Muscle layer of duodenum (tissue), 2 donors: ENCODE results near the gene KRT86.
"Not testable (repeated sequence)": the region's sequence is repeated elsewhere in the genome, so short reads cannot be mapped to it uniquely, and the experiment has no call there.

ENCODE experiments used
- H3K27ac ChIP-seq: one replicate; pipeline ENCODE4 v1.7.0; 2013; ENCODE audit warnings: mild to moderate bottlenecking, low read length
- H3K27me3 ChIP-seq: one replicate; pipeline ENCODE4 v1.7.0; 2013; ENCODE audit warnings: low read depth, mild to moderate bottlenecking, control low read depth, low read length
- H3K36me3 ChIP-seq, 2 donors: one replicate each; pipeline ENCODE4 v1.7.0; 2013; ENCODE audit warnings: low read length in 2 of 2, control low read depth in 1 of 2, mild to moderate bottlenecking in 1 of 2; ENCODE audit not compliant: insufficient read depth in 2 of 2, control insufficient read depth in 1 of 2
- H3K4me1 ChIP-seq, 2 donors: one replicate each; pipeline ENCODE4 v1.7.0; 2013; ENCODE audit warnings: low read length in 2 of 2, mild to moderate bottlenecking in 2 of 2, control low read depth in 1 of 2, moderate library complexity in 1 of 2; ENCODE audit not compliant: insufficient read depth in 2 of 2, control insufficient read depth in 1 of 2
- H3K4me3 ChIP-seq, 2 donors: one replicate each; pipeline ENCODE4 v1.7.0; 2013; ENCODE audit warnings: low read length in 2 of 2, low read depth in 1 of 2, mild to moderate bottlenecking in 1 of 2
- H3K9me3 ChIP-seq, 2 donors: one replicate each; pipeline ENCODE4 v1.7.0; 2013; ENCODE audit warnings: low read length in 2 of 2, control low read depth in 1 of 2, mild to moderate bottlenecking in 1 of 2; ENCODE audit not compliant: control insufficient read depth in 1 of 2
- donor health status: healthy.

KRT86 gene

DNA sequence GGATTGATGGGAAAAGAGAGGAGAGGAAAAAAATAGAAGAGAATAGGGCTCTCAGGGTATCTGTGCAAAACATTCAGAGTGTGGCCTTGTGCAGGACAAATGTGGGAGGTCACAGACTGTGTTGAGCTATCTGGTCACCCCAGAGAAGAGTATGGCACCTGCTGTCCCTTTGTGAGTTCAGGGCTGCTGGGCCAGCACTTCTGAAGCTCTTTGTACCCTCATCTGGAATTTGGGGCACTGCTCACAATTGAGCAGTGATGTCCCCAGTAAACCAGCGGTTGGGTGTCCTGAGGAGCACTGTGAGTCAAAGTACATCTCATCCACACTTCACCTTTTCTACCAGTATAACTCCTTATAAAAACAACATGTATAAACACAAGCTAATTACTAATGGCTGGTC is 19.5 kb downstream of the KRT86 start:
- no peaks in the 10 kb centered on the region for H3K4me1 ChIP-seq
- H3K36me3 ChIP-seq, result no peaks in the 10 kb centered on the region
- H3K4me3 ChIP-seq, result no peak overlapping the region
- no peaks in the 10 kb centered on the region for H3K9me3 ChIP-seq
- H3K27me3 ChIP-seq, result no peaks in the 10 kb centered on the region
- H3K27ac ChIP-seq, result no peak overlapping the region

DNA sequence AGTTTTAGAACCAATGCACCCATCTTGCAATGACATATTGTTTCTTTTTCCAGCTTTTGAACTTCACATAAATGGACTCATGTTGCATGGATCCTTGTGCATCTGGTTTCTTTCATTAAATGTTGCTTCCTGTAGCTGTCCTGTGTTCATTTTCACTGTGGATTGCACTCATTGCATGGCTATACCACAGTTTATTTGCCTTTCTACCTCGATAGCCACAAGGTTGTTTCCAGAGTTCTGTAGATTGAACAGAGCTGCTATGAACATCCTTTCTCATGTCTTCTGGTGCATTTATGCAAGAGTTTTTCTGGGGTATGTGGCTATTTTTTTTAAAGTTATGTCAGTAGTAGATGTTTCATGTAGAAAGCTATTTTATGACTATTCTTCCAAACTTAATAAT is 20.4 kb downstream of the KRT86 start:
- Histone ChIP-seq H3K4me3 (no peak overlapping the region), H3K27me3 (no peaks in the 10 kb centered on the region), H3K36me3 (no peaks in the 10 kb centered on the region), H3K27ac (no peak overlapping the region), H3K9me3 (no peaks in the 10 kb centered on the region), H3K4me1 (no peaks in the 10 kb centered on the region)

DNA sequence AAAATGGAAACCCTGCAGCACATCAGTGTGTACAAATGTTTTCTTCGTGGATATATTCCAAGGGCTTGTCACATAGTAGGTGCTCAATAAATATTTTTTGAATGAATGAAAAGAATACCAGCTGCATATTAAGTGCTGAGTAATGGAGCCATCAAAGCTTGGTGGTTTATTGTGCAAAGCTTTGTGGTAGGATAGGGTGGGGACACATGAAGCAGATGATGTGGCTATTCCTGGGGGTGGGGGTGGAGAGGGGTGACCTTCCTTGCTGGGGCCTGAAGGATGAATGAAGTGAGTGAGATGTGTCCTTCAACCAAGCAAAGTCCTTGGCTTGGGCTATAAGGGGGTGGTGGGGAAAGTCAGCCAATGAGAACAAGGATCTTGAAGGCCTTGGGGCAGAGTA is 21.2 kb downstream of the KRT86 start:
- Histone ChIP-seq H3K9me3 (no peaks in the 10 kb centered on the region), H3K36me3 (no peaks in the 10 kb centered on the region), H3K4me3 (no peak overlapping the region), H3K4me1 (no peaks in the 10 kb centered on the region), H3K27ac (no peak overlapping the region), H3K27me3 (no peaks in the 10 kb centered on the region)

DNA sequence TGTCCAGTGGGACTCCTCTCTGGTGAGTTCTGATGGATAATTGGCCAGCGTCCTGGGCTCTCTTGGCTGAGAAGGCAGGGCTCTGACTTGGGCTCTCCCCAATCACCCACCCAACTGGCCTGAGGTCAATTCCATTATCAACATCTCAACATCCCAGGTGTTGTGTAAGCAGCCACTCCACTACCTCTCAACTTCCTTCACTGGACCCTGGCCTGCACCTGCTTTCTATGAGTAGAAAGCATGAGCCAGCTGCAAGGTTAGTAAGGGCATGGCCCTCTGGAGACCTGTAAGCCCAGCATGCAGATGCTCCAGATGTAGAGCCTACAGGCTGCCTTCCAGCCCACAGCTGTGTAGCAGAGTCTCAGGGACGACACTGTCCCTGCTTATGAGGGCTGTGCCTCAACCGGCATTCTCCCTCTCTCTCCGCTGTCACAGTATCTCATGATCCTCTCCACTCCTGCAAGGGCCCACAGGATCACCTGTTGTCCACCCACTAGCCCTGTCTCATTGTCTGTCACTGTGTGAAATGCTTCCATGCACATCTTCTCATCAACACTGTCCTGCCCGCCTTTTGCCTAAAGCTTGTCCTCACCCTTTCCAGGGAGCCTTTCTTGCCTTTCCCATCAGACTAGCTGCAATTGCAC is 22.2 kb downstream of the KRT86 start:
- no peaks in the 10 kb centered on the region for H3K4me1 ChIP-seq
- H3K27me3 ChIP-seq, result no peaks in the 10 kb centered on the region
- H3K9me3 ChIP-seq, result no peaks in the 10 kb centered on the region
- H3K27ac ChIP-seq, result no peak overlapping the region
- H3K36me3 ChIP-seq, result no peaks in the 10 kb centered on the region
- no peak overlapping the region for H3K4me3 ChIP-seq

DNA sequence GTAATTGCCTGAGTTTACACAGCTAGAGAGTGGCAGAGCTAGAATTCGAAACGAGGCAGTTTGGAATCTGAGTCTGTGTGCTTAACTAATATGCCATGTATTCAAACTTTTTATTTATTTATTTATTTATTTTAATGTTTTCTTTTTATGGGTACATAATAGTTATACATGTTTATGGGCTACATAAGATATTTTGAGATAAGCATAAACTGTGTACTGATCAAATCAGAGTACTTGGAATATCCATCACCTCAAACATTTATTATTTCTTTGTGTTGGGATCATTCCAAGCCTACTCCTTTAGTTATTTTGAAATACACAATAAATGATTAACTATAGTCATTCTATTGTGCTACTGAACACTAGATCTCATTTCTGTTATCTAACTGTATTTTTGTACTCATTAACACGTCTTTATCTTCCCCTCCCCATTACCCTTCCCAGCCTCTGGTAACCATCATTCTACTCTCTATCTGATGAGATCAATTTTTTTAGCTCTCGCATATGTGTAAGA is 24.3 kb downstream of the KRT86 start:
- H3K27me3 ChIP-seq, result no peaks in the 10 kb centered on the region
- no peaks in the 10 kb centered on the region for H3K36me3 ChIP-seq
- H3K27ac ChIP-seq, result no peak overlapping the region
- no peak overlapping the region for H3K4me3 ChIP-seq
- no peaks in the 10 kb centered on the region for H3K4me1 ChIP-seq
- no peaks in the 10 kb centered on the region for H3K9me3 ChIP-seq

DNA sequence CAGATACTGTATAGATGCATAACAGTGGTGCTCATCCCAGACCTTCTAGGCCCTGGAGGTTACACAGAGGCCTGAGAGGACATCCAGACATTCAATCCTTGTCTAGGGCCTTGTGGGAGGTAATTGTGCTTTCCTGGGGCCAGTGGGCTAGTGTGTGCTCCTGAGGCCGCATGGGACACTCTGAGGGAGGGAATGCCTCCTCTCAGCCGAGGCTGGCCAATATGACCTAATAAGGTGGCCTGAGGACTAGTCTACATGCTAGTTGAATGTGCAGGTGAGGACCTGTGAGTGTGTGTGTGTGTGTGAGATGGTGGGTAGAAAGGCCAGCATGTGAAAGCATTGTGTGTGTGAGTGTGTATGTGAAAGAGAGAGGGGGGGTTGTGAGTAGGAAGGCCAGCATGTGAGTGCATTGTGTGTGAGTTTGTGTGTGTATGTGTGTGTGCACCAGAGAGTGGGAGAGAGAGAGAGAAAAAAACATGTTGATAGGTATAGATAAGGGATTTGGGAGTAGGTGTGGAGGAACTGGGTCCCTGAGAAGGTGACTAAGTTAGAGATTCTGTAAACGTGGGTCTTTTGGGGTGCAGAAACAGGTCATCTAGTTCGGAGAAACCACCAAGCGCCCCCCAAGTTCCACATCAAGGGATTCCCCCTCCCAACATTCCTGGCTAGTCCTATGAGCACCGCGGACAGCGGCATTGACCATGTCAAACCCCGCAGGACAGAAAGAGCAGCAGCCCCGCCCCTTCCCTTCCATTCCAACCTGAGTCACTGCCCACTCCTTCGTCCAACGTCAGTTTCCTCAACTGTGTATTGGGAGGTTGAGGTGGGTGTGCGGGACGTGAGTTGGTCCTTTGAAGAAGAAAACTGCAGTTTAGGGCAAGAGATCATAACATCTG is 26.6 kb downstream of the KRT86 start:
- H3K27ac ChIP-seq, result no peak overlapping the region
- no peak overlapping the region for H3K4me3 ChIP-seq
- H3K9me3 ChIP-seq, result no peaks in the 10 kb centered on the region
- H3K4me1 ChIP-seq, result no peaks in the 10 kb centered on the region
- H3K27me3 ChIP-seq, result no peaks in the 10 kb centered on the region
- H3K36me3 ChIP-seq, result no peaks in the 10 kb centered on the region

DNA sequence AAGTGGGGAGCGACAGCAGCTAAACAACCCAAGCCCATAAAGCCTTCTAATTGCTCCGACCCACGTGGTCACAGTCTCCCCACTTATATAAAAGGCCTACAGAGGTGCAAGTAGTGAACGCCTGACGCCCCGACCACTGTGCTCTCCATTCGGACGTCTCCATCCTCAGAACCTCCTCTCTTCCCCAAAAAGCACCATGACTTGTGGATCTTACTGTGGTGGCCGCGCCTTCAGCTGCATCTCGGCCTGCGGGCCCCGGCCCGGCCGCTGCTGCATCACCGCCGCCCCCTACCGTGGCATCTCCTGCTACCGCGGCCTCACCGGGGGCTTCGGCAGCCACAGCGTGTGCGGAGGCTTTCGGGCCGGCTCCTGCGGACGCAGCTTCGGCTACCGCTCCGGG is 27.3 kb downstream of the KRT86 start:
- not testable (repeated sequence) for H3K4me3 ChIP-seq, H3K27ac ChIP-seq, H3K36me3 ChIP-seq, H3K4me1 ChIP-seq, H3K9me3 ChIP-seq, H3K27me3 ChIP-seq

DNA sequence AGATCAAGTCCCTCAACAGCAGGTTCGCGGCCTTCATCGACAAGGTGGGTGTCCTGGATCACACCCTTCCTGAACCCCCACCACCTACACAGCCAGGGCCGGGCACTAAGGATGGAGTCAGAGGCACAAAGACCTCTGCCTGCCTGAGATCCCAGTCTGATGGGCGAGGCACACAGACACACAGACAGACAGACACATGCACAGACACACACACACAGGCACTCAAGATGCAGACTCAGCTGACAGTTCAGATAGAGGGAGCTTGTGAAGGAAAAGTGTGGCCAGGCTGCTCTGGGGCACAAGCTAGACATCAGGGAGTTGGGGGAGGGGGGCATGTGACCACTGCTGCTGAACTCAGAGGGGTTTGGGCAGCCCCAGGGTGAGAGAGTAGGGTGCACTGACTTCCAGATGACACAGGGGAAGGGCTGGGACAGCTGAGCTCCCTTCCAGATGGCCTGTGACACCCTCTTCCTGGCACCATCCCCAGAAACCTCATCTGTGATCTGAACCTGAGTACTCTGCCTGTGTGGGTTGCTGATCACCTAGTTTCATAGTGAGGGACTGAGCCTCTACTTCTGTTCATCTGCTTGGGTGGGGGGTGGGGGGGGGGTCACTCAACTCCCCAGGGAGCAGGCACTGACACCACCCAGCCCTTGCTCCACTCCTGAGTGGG is 27.9 kb downstream of the KRT86 start:
- H3K4me1 ChIP-seq, H3K9me3 ChIP-seq, H3K4me3 ChIP-seq, H3K27me3 ChIP-seq, H3K27ac ChIP-seq, H3K36me3 ChIP-seq: not testable (repeated sequence)

DNA sequence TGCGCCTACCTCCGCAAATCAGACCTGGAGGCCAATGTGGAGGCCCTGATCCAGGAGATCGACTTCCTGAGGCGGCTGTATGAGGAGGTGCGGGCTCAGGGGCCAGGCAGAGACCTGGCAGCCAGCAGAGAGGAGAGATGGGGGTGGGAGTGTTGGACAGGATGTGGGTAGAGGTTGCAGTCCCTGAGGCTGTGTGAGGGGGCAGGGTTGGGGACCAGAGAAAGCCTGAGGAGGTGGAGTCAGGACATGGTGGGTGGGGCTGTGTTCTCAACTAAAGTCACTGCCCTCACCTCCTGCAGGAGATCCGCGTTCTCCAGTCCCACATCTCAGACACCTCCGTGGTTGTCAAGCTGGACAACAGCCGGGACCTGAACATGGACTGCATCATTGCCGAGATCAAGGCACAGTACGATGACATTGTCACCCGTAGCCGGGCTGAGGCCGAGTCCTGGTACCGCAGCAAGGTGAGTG is 30.5 kb downstream of the KRT86 start:
- H3K4me3 ChIP-seq, H3K27me3 ChIP-seq: not testable (repeated sequence)

DNA sequence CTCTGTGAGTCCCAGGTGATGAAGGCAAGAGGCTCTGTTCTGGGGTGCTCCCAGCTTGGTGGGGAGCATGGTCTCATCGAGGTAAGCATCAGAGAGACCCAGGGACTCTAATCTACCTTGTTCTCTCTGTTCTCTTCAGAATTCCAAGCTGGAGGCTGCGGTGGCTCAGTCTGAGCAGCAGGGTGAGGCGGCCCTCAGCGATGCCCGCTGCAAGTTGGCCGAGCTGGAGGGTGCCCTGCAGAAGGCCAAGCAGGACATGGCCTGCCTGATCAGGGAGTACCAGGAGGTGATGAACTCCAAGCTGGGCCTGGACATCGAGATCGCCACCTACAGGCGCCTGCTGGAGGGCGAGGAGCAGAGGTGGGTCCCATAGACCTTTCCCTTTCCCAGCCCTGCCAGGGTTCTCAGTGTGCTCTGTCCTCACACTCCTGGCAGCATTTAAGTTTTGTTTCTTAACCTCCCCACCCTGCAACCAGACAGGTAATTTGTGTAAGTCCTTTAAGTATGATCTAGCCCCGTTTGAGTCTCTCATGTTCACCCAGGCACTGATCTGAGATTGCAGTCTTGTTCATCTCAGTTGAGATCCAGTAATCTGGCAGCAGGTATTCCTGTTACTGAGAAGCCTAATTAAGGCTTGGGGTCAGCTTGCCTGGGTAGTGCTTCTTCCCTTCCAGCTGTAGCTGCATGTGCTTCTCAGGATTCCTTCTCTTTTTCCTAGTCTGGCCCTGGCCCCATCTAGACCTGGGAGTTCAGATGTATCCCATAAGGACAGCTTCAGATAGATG is 31.7 kb downstream of the KRT86 start:
- H3K4me1 ChIP-seq, result peaks cover 0 to 7% of the 10 kb centered on the region in 2 donors
- no peaks in the 10 kb centered on the region for H3K27me3 ChIP-seq
- H3K9me3 ChIP-seq, result no peaks in the 10 kb centered on the region
- H3K4me3 ChIP-seq, result no peak overlapping the region
- H3K36me3 ChIP-seq, result no peaks in the 10 kb centered on the region
- H3K27ac ChIP-seq, result no peak overlapping the region

More for the DNA sequence above, 30.5 kb downstream of the KRT86 start:
- not testable (repeated sequence) for H3K36me3 ChIP-seq, H3K9me3 ChIP-seq, H3K27ac ChIP-seq, H3K4me1 ChIP-seq

DNA sequence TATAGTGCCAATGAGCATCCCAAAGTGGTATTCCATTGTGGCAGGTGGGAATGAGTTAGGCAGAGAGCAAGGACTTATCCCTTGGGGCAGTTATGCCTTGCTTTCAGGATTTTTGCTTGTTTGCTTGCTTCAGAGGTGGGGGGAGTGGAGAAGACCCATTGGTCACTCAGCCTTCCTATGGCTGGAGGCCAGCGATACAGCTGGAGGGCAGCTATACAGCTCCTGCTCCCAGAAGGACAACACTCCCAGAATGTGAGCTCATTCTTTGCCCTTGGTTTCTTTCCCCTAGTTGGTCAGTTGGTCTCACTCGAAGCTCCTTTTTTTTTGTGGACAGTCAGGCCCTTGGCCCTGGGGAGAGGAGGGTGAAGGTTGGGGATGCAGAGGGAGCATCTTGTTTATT is 32.3 kb downstream of the KRT86 start:
- no peak overlapping the region for H3K27ac ChIP-seq
- H3K27me3 ChIP-seq, result peaks cover 3% of the 10 kb centered on the region

More for the DNA sequence above, 32.3 kb downstream of the KRT86 start:
- H3K4me3 ChIP-seq, result no peak overlapping the region
- no peaks in the 10 kb centered on the region for H3K36me3 ChIP-seq
- H3K9me3 ChIP-seq, result no peaks in the 10 kb centered on the region
- peaks cover 0 to 7% of the 10 kb centered on the region in 2 donors for H3K4me1 ChIP-seq
